Urinary bladder (tissue), 4 donors: ENCODE data around the gene PPM1F. TPM values are rescaled to one million over a fixed set of nuclear protein-coding genes. Genes with fewer than 3 reads are reported as not detected.
"Not testable (repeated sequence)": the region's sequence is repeated elsewhere in the genome, so short reads cannot be mapped to it uniquely, and the experiment has no call there.

ENCODE experiments used
- DNase-seq: peaks from one replicate; pipeline ENCODE4 v3.0.0-alpha.2; 2015; ENCODE audit errors: extremely low spot score
- H3K27ac ChIP-seq: one replicate; pipeline ENCODE4 v1.5.1; 2013; ENCODE audit warnings: low read depth, mild to moderate bottlenecking, moderate library complexity
- H3K36me3 ChIP-seq: one replicate; pipeline ENCODE4 v1.6.1; 2013; ENCODE audit warnings: mild to moderate bottlenecking, moderate library complexity; ENCODE audit not compliant: insufficient read depth
- H3K4me1 ChIP-seq: one replicate; pipeline ENCODE4 v1.6.1; 2013; ENCODE audit warnings: mild to moderate bottlenecking, moderate library complexity; ENCODE audit not compliant: insufficient read depth
- H3K4me3 ChIP-seq: one replicate; pipeline ENCODE4 v1.5.1; 2013; ENCODE audit warnings: low read depth, low read length
- WGBS: extraction: QIAGEN DNeasy Blood & Tissue Kit; methylation state at CpG from one replicate; pipeline ENCODE4 v1.1.7; 2013; 5-methylcytosine and 5-hydroxymethylcytosine counted together
- polyA plus RNA-seq: library from polyadenylated mRNA; stranded (reverse); fragments of 200-250 nt; gene quantifications from one replicate; pipeline ENCODE4 v1.2.3, GENCODE V29; 2013
- total RNA-seq: library from RNA; depleted of rRNA; stranded (reverse); fragments of >200 nt; gene quantifications from one replicate; pipeline ENCODE4 v1.2.3, GENCODE V29; 2014
- donor health status: healthy with polysubstance abuse.
- donor health status: healthy.

PPM1F gene
- total and polyA plus RNA-seq, 2 donors, result 30.8 to 35.4 TPM

- not testable (repeated sequence) for H3K4me3 ChIP-seq, DNase-seq, H3K36me3 ChIP-seq, H3K27ac ChIP-seq, H3K4me1 ChIP-seq
- 97% methylated on average over 11 of the region's 11 CpGs for WGBS
Observed at GRCh38 chr22:21905234-21905633, 47.4 kb downstream of the PPM1F start.

- Histone ChIP-seq H3K27ac (no peak overlapping the region), H3K36me3 (no peaks in the 10 kb centered on the region), H3K4me1 (no peaks in the 10 kb centered on the region), H3K4me3 (no peak overlapping the region)
- 95% methylated on average over 4 of the region's 4 CpGs for WGBS
- no peak for DNase-seq
Observed at GRCh38 chr22:21904250-21904789, 48.3 kb downstream of the PPM1F start.

DNA sequence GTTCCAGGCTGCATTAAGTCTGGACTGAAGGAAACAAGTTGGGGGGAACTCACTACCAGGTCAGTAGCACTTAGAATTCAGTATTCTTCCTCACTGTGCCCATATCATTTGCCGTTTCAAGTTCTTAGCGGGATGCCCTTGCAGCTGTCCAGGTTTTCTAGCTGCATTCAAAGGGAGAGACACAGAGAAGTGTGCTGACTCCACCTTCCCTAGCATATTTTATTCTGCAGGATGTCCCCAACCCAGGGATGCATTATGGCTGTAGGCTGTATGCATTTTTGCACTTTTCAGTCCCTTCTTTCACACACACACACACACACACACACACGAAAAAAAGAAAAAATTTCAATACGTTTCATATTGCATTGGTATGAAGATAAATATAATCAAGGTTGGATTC is 49.4 kb downstream of the PPM1F start:
- 91% methylated on average over 4 of the region's 4 CpGs for WGBS

GRCh38 chr22:21902296-21903087 is 50.2 kb downstream of the PPM1F start:
- WGBS, result 87% methylated on average over 12 of the region's 12 CpGs
- H3K27ac ChIP-seq, result no peak overlapping the region
- no peaks in the 10 kb centered on the region for H3K4me1 ChIP-seq
- DNase-seq, result no peak
- H3K4me3 ChIP-seq, result no peak overlapping the region
- H3K36me3 ChIP-seq, result no peaks in the 10 kb centered on the region

More for the DNA sequence above, 49.4 kb downstream of the PPM1F start:
- H3K27ac ChIP-seq, result no peak overlapping the region
- DNase-seq, result no peak
- no peaks in the 10 kb centered on the region for H3K36me3 ChIP-seq
- H3K4me1 ChIP-seq, result no peaks in the 10 kb centered on the region
- H3K4me3 ChIP-seq, result no peak overlapping the region

GRCh38 chr22:21898354-21898896 is 54.2 kb downstream of the PPM1F start:
- no peak overlapping the region for H3K4me3 ChIP-seq
- DNase-seq, result no peak
- WGBS, result 73% methylated on average over 1 of the region's 1 CpG
- H3K27ac ChIP-seq, result no peak overlapping the region
- H3K4me1 ChIP-seq, result no peaks in the 10 kb centered on the region
- no peaks in the 10 kb centered on the region for H3K36me3 ChIP-seq

DNA sequence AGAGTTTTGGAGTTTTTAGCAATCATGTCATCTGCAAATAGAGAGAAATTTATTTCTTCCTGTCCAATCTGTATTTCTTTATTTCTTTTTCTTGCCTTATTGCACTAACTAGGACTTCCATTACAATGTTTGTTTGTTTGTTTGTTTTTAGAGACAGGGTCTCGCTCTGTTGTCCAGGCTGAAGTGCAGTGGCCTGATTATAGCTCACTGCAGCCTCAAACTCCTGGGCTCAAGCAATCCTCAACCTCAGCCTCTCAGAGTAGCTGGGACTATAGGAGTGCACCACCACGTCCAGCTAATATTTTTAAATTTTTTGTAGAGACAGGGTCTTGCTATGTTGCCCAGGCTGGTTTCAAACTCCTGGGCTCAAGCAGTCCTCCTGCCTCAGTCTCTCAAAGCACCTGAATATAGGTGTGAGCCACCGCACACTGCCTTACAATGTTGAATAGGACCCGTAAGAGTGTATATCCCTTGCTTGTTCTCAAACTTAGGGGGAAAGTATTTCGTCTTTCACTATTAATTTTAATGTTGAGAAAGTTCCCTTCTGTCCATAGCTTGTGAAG is 55.6 kb downstream of the PPM1F start:
- Histone ChIP-seq H3K4me3 (no peak overlapping the region), H3K27ac (no peak overlapping the region), H3K36me3 (no peaks in the 10 kb centered on the region), H3K4me1 (no peaks in the 10 kb centered on the region)
- WGBS, result 91% methylated on average over 5 of the region's 5 CpGs
- DNase-seq, result no peak

DNA sequence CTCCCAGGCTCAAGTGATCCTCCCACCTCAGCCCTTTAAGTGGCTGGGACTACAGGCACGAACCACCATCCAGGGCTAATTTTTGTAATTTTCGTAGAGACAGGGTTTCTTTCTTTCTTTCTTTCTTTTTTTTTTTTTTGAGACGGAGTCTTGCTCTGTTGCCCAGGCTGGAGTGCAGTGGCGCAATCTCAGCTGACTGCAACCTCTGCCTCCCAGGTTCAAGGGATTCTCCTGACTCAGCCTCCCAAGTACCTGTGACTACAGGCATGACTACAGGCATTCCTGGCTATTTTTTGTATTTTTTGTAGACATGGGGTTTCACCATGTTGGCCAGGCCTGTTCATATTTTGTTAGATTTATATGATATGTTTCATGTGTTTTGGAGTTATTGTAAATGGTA is 56.4 kb downstream of the PPM1F start:
- H3K4me1 ChIP-seq, H3K36me3 ChIP-seq, H3K4me3 ChIP-seq, DNase-seq, H3K27ac ChIP-seq: not testable (repeated sequence)
- 89% methylated on average over 4 of the region's 4 CpGs for WGBS

DNA sequence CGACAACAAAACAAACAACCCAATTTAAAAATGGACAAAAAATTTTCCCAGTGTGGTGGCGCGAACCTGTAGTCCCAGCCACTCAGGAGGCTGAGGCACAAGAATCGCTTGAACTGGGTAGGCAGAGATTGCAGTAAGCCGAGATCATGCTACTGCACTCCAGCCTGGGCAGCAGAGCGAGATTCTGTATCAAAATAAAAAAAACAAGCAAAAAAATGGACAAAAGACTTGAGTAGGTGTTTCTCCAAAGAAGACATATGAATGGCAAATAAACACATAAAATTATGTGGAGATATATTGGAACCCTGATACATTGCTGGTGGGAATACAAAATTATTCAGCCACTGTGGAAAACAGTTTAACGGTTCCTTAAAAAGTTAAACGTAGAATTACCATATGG is 57.8 kb downstream of the PPM1F start:
- no peaks in the 10 kb centered on the region for H3K4me1 ChIP-seq
- no peak overlapping the region for H3K4me3 ChIP-seq
- 93% methylated on average over 8 of the region's 8 CpGs for WGBS
- H3K27ac ChIP-seq, result no peak overlapping the region
- no peak for DNase-seq
- H3K36me3 ChIP-seq, result no peaks in the 10 kb centered on the region

GRCh38 chr22:21889251-21889990 is 63.2 kb downstream of the PPM1F start:
- 90% methylated on average over 10 of the region's 10 CpGs for WGBS
- Histone ChIP-seq H3K4me1 (no peaks in the 10 kb centered on the region), H3K4me3 (no peak overlapping the region), H3K36me3 (no peaks in the 10 kb centered on the region), H3K27ac (no peak overlapping the region)
- no peak for DNase-seq

DNA sequence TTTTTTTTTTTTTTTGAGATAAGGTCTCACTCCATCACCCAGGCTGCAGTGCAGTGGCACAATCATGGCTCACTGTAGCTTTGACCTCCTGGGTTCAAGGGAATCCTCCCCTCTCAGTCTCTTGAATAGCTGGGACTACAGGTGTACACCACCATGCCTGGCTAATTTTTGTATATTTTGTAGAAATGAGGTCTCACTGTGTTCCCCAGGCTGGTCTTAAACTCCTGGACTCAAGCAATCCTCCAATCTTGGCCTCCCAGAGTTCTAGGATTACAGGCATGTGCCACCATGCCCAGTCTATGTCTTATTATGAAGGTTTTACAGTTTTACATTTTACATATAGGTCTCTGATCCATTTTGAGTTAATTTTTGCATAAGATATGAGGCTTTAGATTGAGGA is 64.8 kb downstream of the PPM1F start:
- Histone ChIP-seq H3K27ac (no peak overlapping the region), H3K4me1 (no peaks in the 10 kb centered on the region), H3K36me3 (no peaks in the 10 kb centered on the region), H3K4me3 (no peak overlapping the region)
- DNase-seq, result no peak

GRCh38 chr22:21883930-21884329 is 68.7 kb downstream of the PPM1F start:
- not testable (repeated sequence) for H3K4me3 ChIP-seq, H3K4me1 ChIP-seq, H3K36me3 ChIP-seq, H3K27ac ChIP-seq, DNase-seq
- 95% methylated on average over 20 of the region's 26 CpGs for WGBS

- not testable (repeated sequence) for H3K4me1 ChIP-seq, H3K36me3 ChIP-seq, H3K4me3 ChIP-seq, H3K27ac ChIP-seq, DNase-seq
- 90% methylated on average over 1 of the region's 7 CpGs for WGBS
Observed at GRCh38 chr22:21882754-21883333, 69.8 kb downstream of the PPM1F start.
